OCI-LY3 (cell line): Measurements from ENCODE around the gene HSF2BP.

Experiments
- H2AFZ ChIP-seq: fragments of 200-600, 300-600 bp; shearing (Covaris generic); 2 replicates; pipeline ENCODE4 v1.6.0; 2014; ENCODE audit warnings: antibody characterized with exemption, low read depth, low read length
- H3K27ac ChIP-seq: fragments of 200-600, 300-600 bp; sonication (generic); 2 replicates; pipeline ENCODE4 v1.5.1; 2014; ENCODE audit warnings: mild to moderate bottlenecking, low read length, moderate library complexity, mixed read lengths
- H3K27me3 ChIP-seq: fragments of 200-600, 300-600 bp; sonication (generic); 2 replicates; pipeline ENCODE4 v1.6.1; 2014; ENCODE audit warnings: low read depth, low read length, mixed read lengths
- H3K36me3 ChIP-seq: fragments of 200-600, 300-600 bp; sonication (generic); replicated peaks from 2 replicates; pipeline ENCODE3; 2014; ENCODE audit warnings: low read depth, low read length, mixed read lengths
- H3K4me1 ChIP-seq: fragments of 300-600, 200-600 bp; sonication (generic); 2 replicates; pipeline ENCODE4 v1.6.1; 2014; ENCODE audit warnings: low read length, mixed read lengths
- H3K4me2 ChIP-seq: fragments of 200-600, 300-600 bp; sonication (generic); 2 replicates; pipeline ENCODE4 v1.6.1; 2014; ENCODE audit warnings: low read length, mixed read lengths
- H3K4me3 ChIP-seq: fragments of 300-600, 200-600 bp; sonication (generic); 2 replicates; pipeline ENCODE4 v1.5.1; 2014; ENCODE audit warnings: antibody characterized with exemption, mild to moderate bottlenecking, low read length, moderate library complexity
- H3K79me2 ChIP-seq: fragments of 300-600, 200-600 bp; shearing (Covaris generic); 2 replicates; pipeline ENCODE4 v1.6.1; 2014; ENCODE audit warnings: mild to moderate bottlenecking, low read length, mixed read lengths
- H3K9ac ChIP-seq: fragments of 300-600, 200-600 bp; shearing (Covaris generic); 2 replicates; pipeline ENCODE4 v1.6.0; 2014; ENCODE audit warnings: mild to moderate bottlenecking, low read length, moderate library complexity
- H3K9me3 ChIP-seq: fragments of 200-600, 300-600 bp; shearing (Covaris generic); 2 replicates; pipeline ENCODE4 v1.6.1; 2014; ENCODE audit warnings: low read length, mixed read lengths; ENCODE audit not compliant: insufficient read depth
- H4K20me1 ChIP-seq: fragments of 200-600, 300-600 bp; sonication (generic); 2 replicates; pipeline ENCODE4 v1.6.1; 2016; ENCODE audit warnings: low read length, mixed read lengths; ENCODE audit not compliant: insufficient read depth
- EZH2phosphoT487 ChIP-seq: fragments of 200-600 bp; shearing (Covaris generic); IDR thresholded peaks from 2 replicates; pipeline ENCODE4 v1.6.1; 2018; ENCODE audit warnings: antibody characterized with exemption, mixed run types, low read depth
- TF ChIP-seq, protein P1 (sequence below): fragments of 200-600, 300-600 bp; sonication (generic); IDR thresholded peaks from 2 replicates; pipeline ENCODE4 v1.5.1; 2014; ENCODE audit warnings: antibody characterized with exemption, low read length, low read depth

Gene HSF2BP

DNA sequence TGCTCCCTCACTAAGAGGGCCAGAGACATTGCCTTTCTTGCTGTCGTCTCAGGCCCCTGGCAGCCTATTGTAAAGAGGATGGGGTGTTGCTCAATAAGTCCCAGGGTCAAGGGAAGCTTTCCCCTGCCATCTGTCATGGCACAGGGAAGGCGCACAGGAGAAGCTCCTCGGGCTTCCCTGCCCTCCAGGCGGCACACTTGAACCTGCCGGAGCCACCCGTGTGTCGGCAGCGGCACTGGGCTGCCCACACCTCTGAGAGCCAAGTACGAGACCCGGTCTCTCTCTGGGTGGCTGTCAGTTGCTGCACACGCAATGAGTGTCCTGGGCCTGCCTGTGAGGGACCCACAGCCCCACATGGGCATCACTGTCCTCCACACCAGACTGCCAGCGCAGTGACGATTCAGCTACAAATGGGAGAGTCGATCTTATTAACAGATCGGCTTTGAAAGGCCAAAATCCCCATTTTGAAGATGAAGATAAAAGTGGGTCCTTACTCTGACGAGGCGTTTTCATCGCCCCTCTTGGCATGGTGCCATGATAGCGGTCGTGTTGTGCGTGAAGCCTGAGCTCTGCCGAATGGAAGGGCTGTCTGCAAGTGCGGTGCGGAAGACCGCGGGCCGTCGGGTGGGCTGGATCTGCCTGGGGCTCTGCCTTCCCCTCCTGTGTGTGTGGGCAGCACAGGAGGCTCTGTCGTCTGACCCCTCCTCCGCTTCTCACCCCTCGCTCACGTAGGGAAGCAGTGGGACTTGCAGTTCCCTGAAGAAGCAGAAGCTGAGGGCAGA, 30.5 kb upstream of the HSF2BP start:
- H3K79me2 ChIP-seq = no peaks in the 10 kb centered on the region
- no peak overlapping the region for H3K9ac ChIP-seq
- no peak overlapping the region for H3K4me2 ChIP-seq
- no peaks in the 10 kb centered on the region for H3K27me3 ChIP-seq
- no peak overlapping the region for H3K27ac ChIP-seq
- H3K36me3 ChIP-seq = peaks cover 38% of the 10 kb centered on the region
- H4K20me1 ChIP-seq = no peaks in the 10 kb centered on the region
- no peak for TF ChIP-seq EZH2phosphoT487
- TF ChIP-seq, protein P1, sequence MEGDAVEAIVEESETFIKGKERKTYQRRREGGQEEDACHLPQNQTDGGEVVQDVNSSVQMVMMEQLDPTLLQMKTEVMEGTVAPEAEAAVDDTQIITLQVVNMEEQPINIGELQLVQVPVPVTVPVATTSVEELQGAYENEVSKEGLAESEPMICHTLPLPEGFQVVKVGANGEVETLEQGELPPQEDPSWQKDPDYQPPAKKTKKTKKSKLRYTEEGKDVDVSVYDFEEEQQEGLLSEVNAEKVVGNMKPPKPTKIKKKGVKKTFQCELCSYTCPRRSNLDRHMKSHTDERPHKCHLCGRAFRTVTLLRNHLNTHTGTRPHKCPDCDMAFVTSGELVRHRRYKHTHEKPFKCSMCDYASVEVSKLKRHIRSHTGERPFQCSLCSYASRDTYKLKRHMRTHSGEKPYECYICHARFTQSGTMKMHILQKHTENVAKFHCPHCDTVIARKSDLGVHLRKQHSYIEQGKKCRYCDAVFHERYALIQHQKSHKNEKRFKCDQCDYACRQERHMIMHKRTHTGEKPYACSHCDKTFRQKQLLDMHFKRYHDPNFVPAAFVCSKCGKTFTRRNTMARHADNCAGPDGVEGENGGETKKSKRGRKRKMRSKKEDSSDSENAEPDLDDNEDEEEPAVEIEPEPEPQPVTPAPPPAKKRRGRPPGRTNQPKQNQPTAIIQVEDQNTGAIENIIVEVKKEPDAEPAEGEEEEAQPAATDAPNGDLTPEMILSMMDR = no peak
- H2AFZ ChIP-seq = no peak overlapping the region
- no peaks in the 10 kb centered on the region for H3K9me3 ChIP-seq
- no peaks in the 10 kb centered on the region for H3K4me1 ChIP-seq
- no peak overlapping the region for H3K4me3 ChIP-seq

DNA sequence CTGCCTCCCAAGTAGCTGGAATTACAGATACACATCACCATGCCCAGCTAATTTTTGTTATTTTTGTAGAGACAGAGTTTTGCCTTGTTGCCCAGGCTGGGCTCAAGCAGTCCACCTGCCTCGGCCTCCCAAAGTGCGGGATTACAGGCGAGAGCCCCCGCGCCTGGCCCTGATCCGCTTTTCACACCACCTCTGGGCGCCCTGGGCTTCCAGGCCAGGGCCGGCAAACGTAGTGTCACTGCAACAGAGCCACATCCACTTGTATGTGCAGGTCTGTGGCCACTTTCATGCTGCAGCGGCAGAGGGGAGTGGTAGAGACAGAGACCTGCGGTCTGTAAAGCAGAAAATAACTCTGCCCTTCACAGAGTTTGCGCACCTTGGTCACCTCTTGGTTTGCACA, 29.6 kb upstream of the HSF2BP start:
- Histone ChIP-seq H3K27me3 (no peaks in the 10 kb centered on the region), H2AFZ (no peak overlapping the region), H3K4me1 (no peaks in the 10 kb centered on the region), H3K27ac (no peak overlapping the region), H3K9ac (no peak overlapping the region), H3K9me3 (no peaks in the 10 kb centered on the region), H4K20me1 (no peaks in the 10 kb centered on the region), H3K36me3 (peaks cover 42% of the 10 kb centered on the region), H3K4me3 (no peak overlapping the region), H3K4me2 (no peak overlapping the region), H3K79me2 (no peaks in the 10 kb centered on the region)
- TF ChIP-seq EZH2phosphoT487 = no peak
- TF ChIP-seq, protein P1 = no peak

DNA sequence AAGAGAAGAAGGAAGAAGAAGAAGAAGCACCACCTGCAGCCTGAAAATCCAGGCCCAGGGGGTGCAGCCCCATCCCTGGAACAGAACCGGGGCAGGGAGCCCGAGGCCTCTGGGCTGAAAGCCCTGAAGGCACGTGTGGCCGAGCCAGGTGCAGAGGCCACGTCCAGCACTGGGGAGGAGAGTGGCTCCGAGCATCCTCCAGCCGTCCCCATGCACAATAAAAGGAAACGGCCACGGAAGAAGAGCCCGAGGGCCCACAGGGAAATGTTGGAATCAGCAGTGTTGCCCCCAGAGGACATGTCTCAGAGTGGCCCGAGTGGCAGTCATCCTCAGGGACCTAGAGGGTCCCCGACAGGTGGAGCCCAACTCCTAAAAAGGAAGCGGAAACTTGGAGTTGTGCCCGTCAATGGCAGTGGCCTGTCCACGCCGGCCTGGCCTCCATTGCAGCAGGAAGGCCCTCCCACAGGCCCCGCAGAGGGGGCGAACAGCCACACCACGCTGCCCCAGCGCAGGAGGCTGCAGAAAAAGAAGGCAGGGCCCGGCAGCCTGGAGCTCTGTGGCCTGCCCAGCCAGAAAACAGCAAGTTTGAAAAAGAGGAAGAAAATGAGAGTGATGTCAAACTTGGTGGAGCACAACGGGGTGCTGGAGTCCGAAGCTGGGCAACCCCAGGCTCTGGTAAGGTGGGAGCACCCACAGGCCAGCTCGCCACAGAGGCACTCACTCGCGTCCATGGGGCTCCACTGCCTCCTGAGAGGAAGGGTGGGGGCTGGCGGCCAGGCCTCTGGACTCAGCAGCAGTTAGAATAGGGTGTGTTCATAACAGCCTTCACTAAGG, 28.5 kb upstream of the HSF2BP start:
- Histone ChIP-seq H3K9ac (no peak overlapping the region), H2AFZ (no peak overlapping the region), H3K9me3 (no peaks in the 10 kb centered on the region), H3K79me2 (no peaks in the 10 kb centered on the region), H3K27me3 (no peaks in the 10 kb centered on the region), H3K4me2 (no peak overlapping the region), H3K4me1 (no peaks in the 10 kb centered on the region), H3K4me3 (no peak overlapping the region), H3K27ac (no peak overlapping the region), H4K20me1 (no peaks in the 10 kb centered on the region), H3K36me3 (peaks cover 42% of the 10 kb centered on the region)
- no peak for TF ChIP-seq EZH2phosphoT487
- TF ChIP-seq, protein P1 = no peak
